ENCODE results near the gene PIK3AP1. TPM values are rescaled to one million over a fixed set of nuclear protein-coding genes. Genes with fewer than 3 reads are reported as not detected.

Gene PIK3AP1
- total and polyA plus RNA-seq, 2 experiments from 2014 or later = not detected

- in situ Hi-C loops (cut with MboI) = no loop called here
- TF ChIP-seq EZH2 (IDR thresholded peaks at IDR 0.05; ENCODE audit: insufficient read depth, poor library complexity, severe bottlenecking) = no peak
- no peak for TF ChIP-seq EZH2phosphoT487 (IDR thresholded peaks at IDR 0.05; ENCODE audit: insufficient read depth, low read depth)
- Histone ChIP-seq H3K4me3 (no peak overlapping the region), H3K36me3 (ENCODE audit: low read depth) (no peaks in the 10 kb centered on the region), H3F3A (ENCODE audit: insufficient read depth) (no peaks in the 10 kb centered on the region), H3K9me2 (ENCODE audit: insufficient read depth) (no peaks in the 10 kb centered on the region), H4K20me1 (ENCODE audit: insufficient read depth) (no peaks in the 10 kb centered on the region), H3K9ac (no peak overlapping the region), H3K9me3 (ENCODE audit: low read depth) (no peaks in the 10 kb centered on the region), H3K27me3 (replicated peaks; ENCODE audit: insufficient read depth) (no peaks in the 10 kb centered on the region), H3K4me2 (ENCODE audit: unreplicated experiment) (no peak overlapping the region), H3K4me1 (ENCODE audit: insufficient read depth) (0 out of 2 replicates have a peak, but pooled peaks cover 5% of the 10 kb centered on the region), H3K27ac (no peak overlapping the region), H2AFZ (no peak overlapping the region), H3K79me2 (ENCODE audit: insufficient read depth) (no peaks in the 10 kb centered on the region)
- WGBS, 2 experiments (ENCODE audit: low coverage in 1 of 2, low lambda C conversion rate in 2 of 2, missing lambda C conversion rate in 2 of 2) = 54 to 57% methylated on average over 3 of the region's 3 CpGs
- DNase-seq = no peak
Observed at GRCh38 chr10:96693431-96693830, 26.9 kb downstream of the PIK3AP1 start.

- no peaks in the 10 kb centered on the region for H3K27me3 ChIP-seq (replicated peaks; ENCODE audit: insufficient read depth)
- H3K4me3 ChIP-seq = no peak overlapping the region
- no peaks in the 10 kb centered on the region for H3K36me3 ChIP-seq (ENCODE audit: low read depth)
- no peak overlapping the region for H2AFZ ChIP-seq
- H3K4me1 ChIP-seq (ENCODE audit: insufficient read depth) = 0 out of 2 replicates have a peak, but pooled peaks cover 5% of the 10 kb centered on the region
- no peaks in the 10 kb centered on the region for H3F3A ChIP-seq (ENCODE audit: insufficient read depth)
- no peaks in the 10 kb centered on the region for H3K79me2 ChIP-seq (ENCODE audit: insufficient read depth)
- TF ChIP-seq EZH2phosphoT487 (IDR thresholded peaks at IDR 0.05; ENCODE audit: insufficient read depth, low read depth) (no peak), EZH2 (IDR thresholded peaks at IDR 0.05; ENCODE audit: insufficient read depth, poor library complexity, severe bottlenecking) (no peak)
- no peak overlapping the region for H3K4me2 ChIP-seq (ENCODE audit: unreplicated experiment)
- 62 to 73% methylated on average over 4 of the region's 4 CpGs for WGBS, 2 experiments (ENCODE audit: low coverage in 1 of 2, low lambda C conversion rate in 2 of 2, missing lambda C conversion rate in 2 of 2)
- DNase-seq = no peak
- H3K27ac ChIP-seq = no peak overlapping the region
- H3K9ac ChIP-seq = no peak overlapping the region
- no peaks in the 10 kb centered on the region for H3K9me3 ChIP-seq (ENCODE audit: low read depth)
- no peaks in the 10 kb centered on the region for H3K9me2 ChIP-seq (ENCODE audit: insufficient read depth)
- in situ Hi-C loops (cut with MboI) = no loop called here
- no peaks in the 10 kb centered on the region for H4K20me1 ChIP-seq (ENCODE audit: insufficient read depth)
Observed at GRCh38 chr10:96692427-96692826, 27.9 kb downstream of the PIK3AP1 start.

- Histone ChIP-seq H3K27me3 (replicated peaks; ENCODE audit: insufficient read depth) (no peaks in the 10 kb centered on the region), H4K20me1 (ENCODE audit: insufficient read depth) (no peaks in the 10 kb centered on the region), H3K4me3 (no peak overlapping the region), H3K27ac (no peak overlapping the region), H3K36me3 (ENCODE audit: low read depth) (no peaks in the 10 kb centered on the region), H3K9me2 (ENCODE audit: insufficient read depth) (no peaks in the 10 kb centered on the region), H2AFZ (no peak overlapping the region), H3F3A (ENCODE audit: insufficient read depth) (no peaks in the 10 kb centered on the region), H3K9me3 (ENCODE audit: low read depth) (no peaks in the 10 kb centered on the region), H3K79me2 (ENCODE audit: insufficient read depth) (no peaks in the 10 kb centered on the region), H3K4me2 (ENCODE audit: unreplicated experiment) (peak overlapping the region; percentile 15), H3K4me1 (ENCODE audit: insufficient read depth) (0 out of 2 replicates have a peak, but pooled peaks cover 5% of the 10 kb centered on the region), H3K9ac (no peak overlapping the region)
- TF ChIP-seq EZH2phosphoT487 (IDR thresholded peaks at IDR 0.05; ENCODE audit: insufficient read depth, low read depth) (no peak), EZH2 (IDR thresholded peaks at IDR 0.05; ENCODE audit: insufficient read depth, poor library complexity, severe bottlenecking) (no peak)
- in situ Hi-C loops (cut with MboI) = no loop called here
- no peak for DNase-seq
Observed at GRCh38 chr10:96691761-96692160, 28.6 kb downstream of the PIK3AP1 start.

- Histone ChIP-seq H3K4me2 (ENCODE audit: unreplicated experiment) (peak overlapping the region; percentile 15), H3K9me3 (ENCODE audit: low read depth) (no peaks in the 10 kb centered on the region), H3K9me2 (ENCODE audit: insufficient read depth) (no peaks in the 10 kb centered on the region), H4K20me1 (ENCODE audit: insufficient read depth) (no peaks in the 10 kb centered on the region), H3K9ac (no peak overlapping the region), H2AFZ (no peak overlapping the region), H3F3A (ENCODE audit: insufficient read depth) (no peaks in the 10 kb centered on the region), H3K36me3 (ENCODE audit: low read depth) (no peaks in the 10 kb centered on the region), H3K79me2 (ENCODE audit: insufficient read depth) (no peaks in the 10 kb centered on the region), H3K27me3 (replicated peaks; ENCODE audit: insufficient read depth) (no peaks in the 10 kb centered on the region), H3K4me1 (ENCODE audit: insufficient read depth) (0 out of 2 replicates have a peak, but pooled peaks cover 5% of the 10 kb centered on the region), H3K4me3 (no peak overlapping the region), H3K27ac (no peak overlapping the region)
- in situ Hi-C loops (cut with MboI) = no loop called here
- no peak for TF ChIP-seq EZH2phosphoT487 (IDR thresholded peaks at IDR 0.05; ENCODE audit: insufficient read depth, low read depth)
- TF ChIP-seq EZH2 (IDR thresholded peaks at IDR 0.05; ENCODE audit: insufficient read depth, poor library complexity, severe bottlenecking) = no peak
- DNase-seq = peak; percentile 23
- WGBS, 2 experiments (ENCODE audit: low coverage in 1 of 2, low lambda C conversion rate in 2 of 2, missing lambda C conversion rate in 2 of 2) = 25 to 26% methylated on average over 9 of the region's 9 CpGs
Observed at GRCh38 chr10:96690755-96691730, 29.3 kb downstream of the PIK3AP1 start.
